Lower leg skin (tissue), 3 donors: ENCODE results near the gene AUTS2.

ENCODE experiments used
- CTCF ChIP-seq, 3 donors: fragments of 450-650 bp; IDR thresholded peaks; one replicate each; pipeline ENCODE4 v1.5.1; 2016; ENCODE audit warnings: antibody characterized with exemption in 3 of 3, mild to moderate bottlenecking in 3 of 3, moderate library complexity in 2 of 3
- POLR2A ChIP-seq, 2 donors: fragments of 450-650 bp; IDR thresholded peaks; one replicate each; pipeline ENCODE4 v1.6.1; 2016 to 2017; ENCODE audit warnings: antibody characterized with exemption in 2 of 2, mild to moderate bottlenecking in 1 of 2, moderate library complexity in 1 of 2

DNA sequence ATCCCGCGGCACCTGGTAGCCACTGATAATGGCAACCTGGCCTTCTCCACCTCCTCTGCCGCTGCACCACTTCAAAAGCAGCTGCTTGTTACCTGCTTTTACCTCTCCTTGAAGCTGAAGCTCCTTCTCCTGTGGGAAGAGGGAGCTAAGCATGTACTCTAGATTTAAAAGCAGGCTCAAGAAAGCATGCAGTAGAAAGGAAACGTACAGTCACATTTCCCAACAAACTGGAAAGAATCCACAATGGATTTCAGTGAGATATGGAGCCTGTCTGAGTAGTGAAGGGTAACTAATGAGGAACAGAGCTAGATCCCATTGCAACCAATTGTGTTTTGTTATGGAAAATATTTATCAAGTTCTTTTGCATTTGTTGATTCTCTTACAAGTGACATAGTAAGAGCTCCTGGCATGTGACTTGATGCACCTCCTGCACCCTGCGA, 1076.3 kb downstream of the AUTS2 start:
- TF ChIP-seq CTCF (IDR thresholded peaks at IDR 0.05) (no peak), POLR2A (IDR thresholded peaks at IDR 0.05) (no peak)
